Glutamatergic neuron (in vitro differentiated cells): ENCODE measurements around the gene IL12RB2. TPM values are rescaled to one million over a fixed set of nuclear protein-coding genes. Genes with fewer than 3 reads are reported as not detected.

ENCODE experiments used
- DNase-seq: peaks from one replicate; pipeline ENCODE4 v3.0.0; 2022
- H3K27ac Mint-ChIP-seq: one replicate; pipeline ENCODE4 v1.8.0; 2020; ENCODE audit warnings: mild to moderate bottlenecking, mixed read lengths, inconsistent platforms; ENCODE audit not compliant: unreplicated experiment
- H3K27me3 Mint-ChIP-seq: one replicate; pipeline ENCODE4 v1.8.0; 2020; ENCODE audit warnings: mild to moderate bottlenecking, moderate library complexity, mixed read lengths, inconsistent platforms; ENCODE audit not compliant: unreplicated experiment
- H3K36me3 Mint-ChIP-seq: one replicate; pipeline ENCODE4 v1.8.0; 2020; ENCODE audit warnings: mild to moderate bottlenecking, mixed read lengths, inconsistent platforms; ENCODE audit not compliant: unreplicated experiment
- H3K4me1 Mint-ChIP-seq: one replicate; pipeline ENCODE4 v1.8.0; 2020; ENCODE audit warnings: mild to moderate bottlenecking, low read depth, mixed read lengths, inconsistent platforms; ENCODE audit not compliant: unreplicated experiment
- H3K4me3 Mint-ChIP-seq: one replicate; pipeline ENCODE4 v1.8.0; 2020; ENCODE audit warnings: mild to moderate bottlenecking, mixed read lengths, inconsistent platforms; ENCODE audit not compliant: unreplicated experiment
- H3K9me3 Mint-ChIP-seq: one replicate; pipeline ENCODE4 v1.8.0; 2020; ENCODE audit warnings: mild to moderate bottlenecking, moderate library complexity, mixed read lengths, inconsistent platforms; ENCODE audit not compliant: unreplicated experiment
- CTCF ChIP-seq: fragments of 200-600 bp; sonication (generic); IDR thresholded peaks from one replicate; pipeline ENCODE4 v1.5.0; 2021; ENCODE audit not compliant: partially characterized antibody, unreplicated experiment
- total RNA-seq: library from RNA; stranded (reverse); fragmentation: NEBNext Ultra II Directional; extraction: Animal tissue kit (Norgen Biotek cat#: 25700); gene quantifications from one replicate; pipeline ENCODE4 v1.2.1, GENCODE V29; 2021; ENCODE audit not compliant: unreplicated experiment

The IL12RB2 gene
- total RNA-seq, 1 donor from 2014 or later = not detected

- no peaks in the 10 kb centered on the region for H3K4me1 Mint-ChIP-seq
- H3K4me3 Mint-ChIP-seq = no peak overlapping the region
- H3K27me3 Mint-ChIP-seq = no peaks in the 10 kb centered on the region
- DNase-seq = no peak
- TF ChIP-seq CTCF = no peak
- no peaks in the 10 kb centered on the region for H3K36me3 Mint-ChIP-seq
- H3K27ac Mint-ChIP-seq = no peak overlapping the region
- H3K9me3 Mint-ChIP-seq = no peaks in the 10 kb centered on the region
These were observed 10.1 kb downstream of the IL12RB2 start for GRCh38 chr1:67317803-67318202.

GRCh38 chr1:67322442-67322841 is 14.8 kb downstream of the IL12RB2 start:
- Mint-ChIP-seq H3K4me3 (no peak overlapping the region), H3K27ac (no peak overlapping the region), H3K27me3 (no peaks in the 10 kb centered on the region), H3K4me1 (no peaks in the 10 kb centered on the region), H3K9me3 (no peaks in the 10 kb centered on the region), H3K36me3 (no peaks in the 10 kb centered on the region)
- no peak for TF ChIP-seq CTCF
- DNase-seq = no peak

- Mint-ChIP-seq H3K36me3 (no peaks in the 10 kb centered on the region), H3K9me3 (no peaks in the 10 kb centered on the region), H3K4me1 (no peaks in the 10 kb centered on the region), H3K27me3 (no peaks in the 10 kb centered on the region), H3K27ac (no peak overlapping the region), H3K4me3 (no peak overlapping the region)
- TF ChIP-seq CTCF = no peak
- DNase-seq = no peak
These were observed 15.4 kb downstream of the IL12RB2 start for GRCh38 chr1:67323087-67323486.

GRCh38 chr1:67324068-67324467 is 16.4 kb downstream of the IL12RB2 start:
- no peaks in the 10 kb centered on the region for H3K27me3 Mint-ChIP-seq
- H3K9me3 Mint-ChIP-seq = no peaks in the 10 kb centered on the region
- H3K27ac Mint-ChIP-seq = no peak overlapping the region
- no peaks in the 10 kb centered on the region for H3K36me3 Mint-ChIP-seq
- no peak overlapping the region for H3K4me3 Mint-ChIP-seq
- no peaks in the 10 kb centered on the region for H3K4me1 Mint-ChIP-seq
- no peak for TF ChIP-seq CTCF
- no peak for DNase-seq

GRCh38 chr1:67327864-67328466 is 20.3 kb downstream of the IL12RB2 start:
- Mint-ChIP-seq H3K27ac (no peak overlapping the region), H3K9me3 (no peaks in the 10 kb centered on the region), H3K27me3 (no peaks in the 10 kb centered on the region), H3K36me3 (no peaks in the 10 kb centered on the region), H3K4me3 (no peak overlapping the region), H3K4me1 (no peaks in the 10 kb centered on the region)
- no peak for TF ChIP-seq CTCF
- DNase-seq = no peak
